Measurements from ENCODE around the gene ADGRA1.

Gene ADGRA1

GRCh38 chr10:133178357-133179127, 90.8 kb downstream of the ADGRA1 start:
- no peak for DNase-seq (ENCODE audit: low spot score)

- DNase-seq (ENCODE audit: low spot score) = no peak
Observed at GRCh38 chr10:133179128-133179520, 91.4 kb downstream of the ADGRA1 start.

GRCh38 chr10:133179651-133180050, 91.9 kb downstream of the ADGRA1 start:
- DNase-seq (ENCODE audit: low spot score) = no peak

- no peak for DNase-seq (ENCODE audit: low spot score)
Observed at GRCh38 chr10:133180192-133180964, 92.7 kb downstream of the ADGRA1 start.

- no peak for DNase-seq (ENCODE audit: low spot score)
Observed at GRCh38 chr10:133180965-133181639, 93.4 kb downstream of the ADGRA1 start.

Data from SW480 (cell line).